ENCODE measurements around the gene VPS33A. TPM values are rescaled to one million over a fixed set of nuclear protein-coding genes. Genes with fewer than 3 reads are reported as not detected.

VPS33A gene
- total and polyA plus RNA-seq, 2 of the 8 experiments (the other 6 are each of a cell fraction or from before 2014, with no cell fraction given), result 16.4 to 41.8 TPM

DNA sequence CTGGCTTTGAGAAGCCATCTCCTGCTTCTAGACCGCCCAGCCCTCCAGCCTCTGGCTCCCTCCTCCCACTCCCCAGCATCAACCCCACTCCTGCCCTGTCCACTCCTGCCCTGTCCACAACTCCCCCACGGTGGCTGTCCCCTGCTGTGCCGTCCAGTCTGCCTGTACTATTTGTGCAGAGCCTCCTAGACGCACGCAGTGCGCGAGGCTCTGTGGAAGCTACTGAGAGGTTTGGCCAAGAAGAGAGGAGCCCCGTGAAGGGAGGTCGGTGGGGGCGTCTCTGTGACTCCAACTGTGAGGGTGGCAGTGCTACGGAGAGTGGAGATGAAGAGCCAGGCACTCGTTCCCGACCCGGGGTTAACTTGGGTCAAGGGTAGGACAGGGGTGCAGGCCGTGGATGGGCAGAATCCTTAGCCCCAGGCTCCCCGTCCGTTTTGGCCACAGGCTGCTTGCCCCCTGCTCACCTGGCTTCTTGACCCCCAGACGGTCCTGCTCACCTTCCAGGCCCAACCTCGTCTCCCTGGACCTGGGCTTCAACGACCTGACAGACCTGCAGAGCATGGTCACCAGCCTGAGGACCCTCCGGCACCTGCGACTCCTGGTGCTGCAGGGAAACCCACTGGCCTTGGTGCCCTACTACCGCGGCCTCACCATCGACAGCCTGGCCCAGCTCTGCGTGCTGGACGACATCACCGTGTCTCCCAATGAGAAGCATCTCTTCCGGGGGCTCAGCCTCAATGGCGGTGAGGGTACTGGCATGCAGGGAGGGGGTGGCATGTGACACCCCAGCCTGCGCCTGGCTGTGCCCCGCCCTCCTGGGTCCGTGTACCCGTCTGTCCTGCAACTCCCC, 76.4 kb downstream of the VPS33A start:
- H3K9me3 ChIP-seq (ENCODE audit: insufficient read depth in 2 of 2, low read depth in 1 of 2, low read length in 1 of 2), result no peaks in the 10 kb centered on the region
- H2BK12ac ChIP-seq (ENCODE audit: low read depth, low read length), result no peak overlapping the region
- H2BK5ac ChIP-seq (ENCODE audit: low read depth, low read length), result no peak overlapping the region
- peaks cover 0 to 4% (median under 1%) of the 10 kb centered on the region in 4 experiments; a peak in 2 of 7 replicates for H3K4me1 ChIP-seq (replicated peaks in 1 of 4; ENCODE audit: control insufficient read depth in 3 of 4, insufficient read depth in 4 of 4, low read length in 3 of 4)
- H2AK5ac ChIP-seq (ENCODE audit: low read depth, low read length), result no peak overlapping the region
- 90% methylated on average over 33 of the region's 34 CpGs; no CpG with 5 or more reads in 1 of the 2 experiments for WGBS, 2 experiments (ENCODE audit: extremely low coverage in 1 of 2, insufficient coverage in 1 of 2, insufficient read length in 1 of 2, insufficient replicate concordance in 2 of 2, low coverage in 1 of 2, low lambda C conversion rate in 2 of 2, missing lambda C conversion rate in 1 of 2)
- no peaks in the 10 kb centered on the region for H3K79me2 ChIP-seq (ENCODE audit: control insufficient read depth in 1 of 2, insufficient read depth in 2 of 2, low read length in 2 of 2)
- ChIA-PET CTCF (ENCODE audit: partially characterized antibody) (interaction anchor here (0.7 to 4.8 kb wide), 36 partner anchors 7 to 249 kb away, joined by 3 to 27 read pairs (median 5); partner anchors contain the start of genes B3GNT4, IL31 and LRRC43), POLR2A (ENCODE audit: partially characterized antibody) (no interaction called here)
- H3K4me2 ChIP-seq (ENCODE audit: insufficient read depth in 1 of 2, low read depth in 2 of 2, low read length in 2 of 2), result no peak overlapping the region
- no peak overlapping the region for H4K5ac ChIP-seq (ENCODE audit: insufficient read length, low read depth, low read length)
- H2BK15ac ChIP-seq (ENCODE audit: low read length), result no peak overlapping the region
- no peak overlapping the region for H3K56ac ChIP-seq (replicated peaks; ENCODE audit: insufficient read length, low read depth, low read length)
- no peaks in the 10 kb centered on the region for H3K79me1 ChIP-seq (ENCODE audit: low read depth, low read length)
- H3K4me3 ChIP-seq (ENCODE audit: extremely low read depth in 1 of 4, insufficient read depth in 2 of 4, low read depth in 3 of 4, low read length in 4 of 4), result no peak overlapping the region
- FAIRE-seq (no peak), DNase-seq (ENCODE audit: low read depth in 1 of 2, low spot score in 2 of 2) (no peak)
- no peaks in the 10 kb centered on the region for H3K36me3 ChIP-seq (ENCODE audit: control insufficient read depth in 2 of 4, insufficient read depth in 4 of 4, low read length in 3 of 4)
- H3K27ac ChIP-seq (ENCODE audit: low read depth, low read length), result no peak overlapping the region
- H4K8ac ChIP-seq (ENCODE audit: extremely low read depth, insufficient read depth, low read length), result no peak overlapping the region
- no peak overlapping the region for H3K14ac ChIP-seq (ENCODE audit: insufficient read length)
- H3K27me3 ChIP-seq (replicated peaks in 1 of 4; ENCODE audit: control insufficient read depth in 3 of 4, extremely low read depth in 1 of 4, insufficient read depth in 3 of 4, low read length in 3 of 4), result no peaks in the 10 kb centered on the region; a peak in 1 of 7 replicates
- no peak overlapping the region for H3K18ac ChIP-seq (ENCODE audit: extremely low read depth, low read length)
- no peaks in the 10 kb centered on the region for H3K23me2 ChIP-seq (ENCODE audit: low read depth, low read length)
- no peaks in the 10 kb centered on the region for H4K20me1 ChIP-seq (replicated peaks in 1 of 2; ENCODE audit: control insufficient read depth in 1 of 2, insufficient read depth in 2 of 2, low read length in 2 of 2)
- no peak overlapping the region for H3K23ac ChIP-seq (ENCODE audit: insufficient read length)
- H3K9ac ChIP-seq (replicated peaks in 1 of 4; ENCODE audit: extremely low read depth in 1 of 4, low read depth in 3 of 4, low read length in 3 of 4), result no peak overlapping the region
- H2BK120ac ChIP-seq (replicated peaks; ENCODE audit: low read depth, low read length), result no peak overlapping the region
- no peak overlapping the region for H2BK20ac ChIP-seq (ENCODE audit: low read length)
- no peak overlapping the region for H3K4ac ChIP-seq (replicated peaks; ENCODE audit: insufficient read length, low read depth, low read length)
- peak overlapping the region; percentile 30 for H4K91ac ChIP-seq (replicated peaks; ENCODE audit: insufficient read length, low read length)
- H2AFZ ChIP-seq (ENCODE audit: low read length), result no peak overlapping the region
- TF ChIP-seq KDM1A (IDR thresholded peaks at IDR 0.05; ENCODE audit: borderline replicate concordance, low read length) (no peak), EZH2 (IDR thresholded peaks at IDR 0.05; ENCODE audit: low read depth, low read length, severe bottlenecking) (no peak), SIX5 (IDR thresholded peaks at IDR 0.05; ENCODE audit: low read depth, low read length) (no peak), HDAC6 (IDR thresholded peaks at IDR 0.05; ENCODE audit: low read depth, low read length) (no peak), PHF8 (conservative IDR thresholded peaks at IDR 0.05; ENCODE audit: low read depth, low read length) (no peak), SP4 (IDR thresholded peaks at IDR 0.05; ENCODE audit: low read length) (no peak), CBX8 (IDR thresholded peaks at IDR 0.05; ENCODE audit: borderline replicate concordance, low read depth, low read length) (no peak), CEBPB (IDR thresholded peaks at IDR 0.05; ENCODE audit: low read depth, low read length) (no peak), KDM4A (IDR thresholded peaks at IDR 0.05; ENCODE audit: low read depth, low read length, severe bottlenecking) (no peak), SAP30 (IDR thresholded peaks at IDR 0.05; ENCODE audit: insufficient read depth, insufficient replicate concordance, low read length) (no peak), NRF1 (IDR thresholded peaks at IDR 0.05; ENCODE audit: low read depth, low read length) (no peak)
- TF ChIP-seq, protein P1, sequence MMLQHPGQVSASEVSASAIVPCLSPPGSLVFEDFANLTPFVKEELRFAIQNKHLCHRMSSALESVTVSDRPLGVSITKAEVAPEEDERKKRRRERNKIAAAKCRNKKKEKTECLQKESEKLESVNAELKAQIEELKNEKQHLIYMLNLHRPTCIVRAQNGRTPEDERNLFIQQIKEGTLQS (IDR thresholded peaks at IDR 0.05; ENCODE audit: insufficient read depth, low read depth, low read length), result no peak
